Endometrial microvascular endothelial cells (primary cell): ENCODE measurements around the gene SCYL2. TPM values are rescaled to one million over a fixed set of nuclear protein-coding genes. Genes with fewer than 3 reads are reported as not detected.
"Not testable (repeated sequence)": the region's sequence is repeated elsewhere in the genome, so short reads cannot be mapped to it uniquely, and the experiment has no call there.

Source experiments
- in situ Hi-C: cut with HindIII; loops from 2 replicates; pipeline ENCODE4 v1.10.0; 2017; ENCODE audit warnings: low sequenced_read_pairs, low pct_unique_long_range_greater_than_20kb; ENCODE audit errors: inconsistent ontology term
- total RNA-seq: library from RNA; depleted of rRNA; stranded (reverse); fragments of >200 nt; gene quantifications from one replicate; pipeline ENCODE4 v1.2.3, GENCODE V29; 2015; ENCODE audit errors: inconsistent ontology term

Gene SCYL2
- total RNA-seq, 1 donor from 2014 or later: 48.1 TPM

GRCh38 chr12:100304334-100304733 is 37.4 kb downstream of the SCYL2 start:
- in situ Hi-C loops: not testable (repeated sequence)

DNA sequence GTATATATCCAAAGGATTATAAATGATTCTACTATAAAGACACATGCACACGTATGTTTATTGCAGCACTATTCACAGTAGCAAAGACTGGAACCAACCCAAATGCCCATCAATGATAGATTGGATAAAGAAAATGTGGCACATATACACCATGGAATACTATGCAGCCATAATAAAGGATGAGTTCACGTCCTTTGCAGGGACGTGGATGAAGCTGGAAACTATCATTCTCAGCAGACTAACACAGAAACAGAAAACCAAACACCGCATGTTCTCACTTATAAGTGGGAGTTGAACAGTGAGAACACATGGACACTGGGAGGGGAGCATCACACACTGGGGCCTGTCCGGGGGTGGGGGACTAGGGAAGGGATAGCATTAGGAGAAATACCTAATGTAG is 41.2 kb downstream of the SCYL2 start:
- in situ Hi-C loops: not testable (repeated sequence)

- in situ Hi-C loops: no loop called here
Observed at GRCh38 chr12:100311317-100311716, 44.3 kb downstream of the SCYL2 start.

DNA sequence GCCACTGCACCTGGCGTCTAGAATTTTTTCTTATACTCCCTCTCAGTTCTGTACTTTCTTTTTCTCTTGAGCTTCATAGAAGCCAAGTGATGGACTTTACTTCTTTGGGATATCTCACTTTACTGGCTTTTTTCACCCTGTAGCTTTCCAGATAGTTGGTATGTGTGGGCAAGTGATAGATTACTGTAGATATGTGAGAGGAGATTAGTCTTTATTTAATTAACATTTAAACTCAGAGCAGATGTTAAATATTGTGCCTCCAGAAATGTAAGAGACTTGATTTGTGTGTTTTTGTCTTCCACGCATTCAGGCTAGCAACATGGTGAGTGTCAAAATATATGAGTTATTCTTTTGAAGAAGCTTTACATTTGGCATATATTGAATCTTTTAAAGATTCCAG is 50.4 kb downstream of the SCYL2 start:
- in situ Hi-C loops: no loop called here

DNA sequence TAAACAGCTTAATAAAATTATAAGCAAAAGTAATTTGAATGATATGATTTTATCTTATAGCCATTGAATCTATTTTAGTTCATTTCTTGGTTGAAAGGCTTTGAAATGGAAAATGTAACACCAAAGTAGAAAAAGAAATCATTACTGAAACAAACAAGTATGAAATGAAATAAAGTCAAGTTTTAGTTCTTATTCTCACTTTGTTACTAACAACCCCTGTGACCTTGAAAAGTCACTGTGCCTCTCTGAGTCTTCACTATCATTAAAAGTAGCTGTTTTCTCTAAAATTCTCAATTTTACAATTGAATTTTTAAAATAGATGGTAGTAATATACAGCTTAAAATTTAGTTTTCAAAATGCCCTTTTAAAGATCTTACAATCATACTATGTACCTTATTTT is 57.5 kb downstream of the SCYL2 start:
- in situ Hi-C loops: no loop called here

DNA sequence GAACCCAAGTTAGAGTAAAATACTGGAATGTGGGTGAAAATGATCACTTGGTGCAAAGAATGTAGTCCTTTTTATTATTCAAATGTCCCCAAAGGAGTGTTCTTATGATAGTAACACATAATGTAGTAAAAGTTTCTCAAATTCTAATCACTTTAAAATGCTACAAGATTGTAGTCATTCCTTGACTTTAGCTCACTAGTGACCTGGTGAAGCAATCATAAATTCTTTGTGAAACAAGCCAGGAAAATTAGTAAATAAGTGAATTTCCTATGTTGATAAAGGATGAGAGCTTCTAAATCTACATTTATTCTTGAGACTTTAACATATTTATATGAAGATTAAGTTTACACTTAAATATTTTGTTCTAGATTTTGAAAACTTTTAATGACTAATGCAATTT is 59.2 kb downstream of the SCYL2 start:
- in situ Hi-C loops: no loop called here

- in situ Hi-C loops: no loop called here
Observed at GRCh38 chr12:100329800-100330199, 62.8 kb downstream of the SCYL2 start.

DNA sequence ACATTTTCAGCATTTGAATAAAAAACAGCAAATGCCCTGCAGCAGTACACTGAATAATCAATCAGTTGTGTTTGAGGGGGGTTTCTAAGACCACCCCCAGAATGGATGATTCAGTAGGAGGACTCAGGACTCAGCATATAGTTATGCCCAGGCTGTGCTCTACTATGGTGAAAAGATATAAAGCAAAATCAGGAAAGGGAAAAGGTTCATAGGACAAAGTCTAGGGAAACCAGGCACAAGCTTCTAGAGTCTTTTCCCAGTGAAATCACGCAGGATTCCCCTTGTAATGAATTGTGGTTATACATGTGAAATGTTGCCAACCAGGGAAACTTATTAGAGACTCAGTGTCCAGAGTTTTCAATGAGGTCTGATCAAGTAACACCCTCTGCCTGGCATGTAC is 64.9 kb downstream of the SCYL2 start:
- in situ Hi-C loops: no loop called here

DNA sequence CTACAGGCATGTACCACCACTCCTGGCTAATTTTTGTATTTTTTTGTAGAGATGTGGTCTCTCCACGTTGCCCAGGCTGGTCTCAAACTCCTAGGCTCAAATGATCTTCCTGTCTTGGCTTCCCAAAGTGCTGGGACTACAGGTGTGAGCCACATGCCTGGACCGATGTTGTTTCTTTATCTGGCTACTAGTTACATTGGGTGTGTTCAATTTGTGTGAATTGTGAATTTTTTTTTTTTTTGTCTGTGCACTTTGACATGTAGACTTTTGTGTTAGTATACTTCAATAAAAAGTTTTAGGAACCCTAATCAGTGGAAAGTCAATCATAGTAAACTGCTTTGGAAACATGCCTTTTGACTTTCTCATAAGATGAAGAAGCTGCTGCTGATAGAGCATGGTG is 65.9 kb downstream of the SCYL2 start:
- in situ Hi-C loops: no loop called here

- in situ Hi-C loops: no loop called here
Observed at GRCh38 chr12:100337299-100337698, 70.3 kb downstream of the SCYL2 start.

DNA sequence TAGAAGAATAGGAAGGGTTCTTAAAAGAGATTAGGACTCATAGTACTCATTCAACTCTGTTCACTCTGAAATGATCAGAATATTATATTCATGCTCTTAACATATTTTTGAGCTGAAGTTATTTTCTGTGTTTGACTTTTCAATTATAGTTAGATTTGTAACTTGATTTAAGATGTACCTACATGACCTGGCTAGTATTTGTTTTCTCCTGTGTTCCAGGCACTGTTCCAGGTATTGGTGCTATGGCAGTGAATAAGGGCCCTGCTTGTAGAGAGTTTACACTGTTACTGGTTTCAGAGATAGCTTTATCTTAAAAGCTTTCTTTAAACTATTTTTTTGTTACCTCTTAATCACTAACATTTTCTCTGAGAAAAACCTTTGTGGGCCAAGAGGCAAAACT is 70.8 kb downstream of the SCYL2 start:
- in situ Hi-C loops: no loop called here

GRCh38 chr12:100339071-100339470 is 72.1 kb downstream of the SCYL2 start:
- in situ Hi-C loops: no loop called here

DNA sequence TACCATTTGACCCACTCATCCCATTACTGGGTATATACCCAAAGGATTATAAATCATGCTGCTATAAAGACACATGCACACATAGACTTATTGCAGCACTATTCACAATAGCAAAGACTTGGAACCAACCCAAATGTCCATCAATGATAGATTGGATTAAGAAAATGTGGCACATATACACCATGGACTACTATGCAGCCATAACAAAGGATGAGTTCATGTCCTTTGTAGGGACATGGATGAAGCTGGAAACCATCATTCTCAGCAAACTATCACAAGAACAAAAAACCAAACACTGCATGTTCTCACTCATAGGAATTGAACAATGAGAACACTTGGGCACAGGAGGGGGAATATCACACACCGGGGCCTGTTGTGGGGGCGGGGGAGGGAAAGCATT is 75.9 kb downstream of the SCYL2 start:
- in situ Hi-C loops: not testable (repeated sequence)

GRCh38 chr12:100344351-100344750 is 77.4 kb downstream of the SCYL2 start:
- in situ Hi-C loops: not testable (repeated sequence)

DNA sequence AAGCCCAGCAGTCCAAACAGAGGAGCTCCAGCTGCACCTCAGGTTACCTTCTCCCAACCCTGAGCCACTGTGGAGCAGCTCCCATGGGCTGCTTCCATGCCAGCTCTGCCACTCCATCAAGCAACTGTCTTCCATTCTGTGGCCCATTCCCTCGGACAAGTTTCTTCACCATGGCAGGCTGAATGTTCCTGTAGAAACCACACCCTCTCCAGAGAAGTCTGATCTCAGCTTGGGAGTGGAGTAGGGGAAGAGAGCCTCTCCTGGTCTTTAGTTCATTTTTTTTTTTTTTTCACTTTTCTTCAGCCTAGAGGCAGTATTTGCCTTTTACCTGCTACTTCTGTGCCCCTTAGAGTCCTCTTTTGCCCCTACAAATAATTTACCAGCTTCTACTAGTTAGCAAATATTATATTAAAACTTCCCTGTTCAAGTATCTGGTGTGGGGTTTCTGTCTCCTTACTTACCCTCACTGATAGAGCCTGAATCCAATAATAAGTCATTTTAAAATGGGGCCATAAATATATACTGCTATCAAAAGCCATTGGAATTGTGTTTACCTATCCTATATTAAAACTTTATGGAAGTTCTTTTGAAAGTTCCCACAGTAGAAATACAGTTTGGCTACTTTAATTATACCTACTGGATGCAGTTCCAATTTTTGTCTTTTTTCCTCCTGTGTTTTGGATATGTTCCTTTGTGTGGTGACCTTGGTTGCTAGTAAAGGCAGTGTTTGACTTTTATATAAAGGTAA is 78.2 kb downstream of the SCYL2 start:
- in situ Hi-C loops: no loop called here

DNA sequence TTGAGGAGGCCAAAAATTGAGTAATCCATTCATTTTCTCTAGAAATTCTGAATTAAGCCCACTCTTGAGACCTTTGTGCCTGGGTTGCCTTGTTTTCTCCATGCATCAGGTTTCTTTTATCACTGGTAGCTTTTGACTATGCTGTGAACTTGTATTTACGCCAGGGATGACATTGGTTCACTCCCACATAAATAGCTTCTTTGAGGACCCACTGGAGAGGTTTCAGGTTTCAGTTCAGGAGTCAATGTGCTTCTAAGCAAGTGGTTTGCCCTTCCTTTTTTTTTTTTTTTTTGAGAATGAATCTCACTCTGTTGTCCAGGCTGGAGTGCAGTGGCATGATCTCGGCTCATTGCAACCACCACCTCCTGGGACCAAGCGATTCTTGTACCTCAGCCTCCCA is 79.7 kb downstream of the SCYL2 start:
- in situ Hi-C loops: no loop called here

DNA sequence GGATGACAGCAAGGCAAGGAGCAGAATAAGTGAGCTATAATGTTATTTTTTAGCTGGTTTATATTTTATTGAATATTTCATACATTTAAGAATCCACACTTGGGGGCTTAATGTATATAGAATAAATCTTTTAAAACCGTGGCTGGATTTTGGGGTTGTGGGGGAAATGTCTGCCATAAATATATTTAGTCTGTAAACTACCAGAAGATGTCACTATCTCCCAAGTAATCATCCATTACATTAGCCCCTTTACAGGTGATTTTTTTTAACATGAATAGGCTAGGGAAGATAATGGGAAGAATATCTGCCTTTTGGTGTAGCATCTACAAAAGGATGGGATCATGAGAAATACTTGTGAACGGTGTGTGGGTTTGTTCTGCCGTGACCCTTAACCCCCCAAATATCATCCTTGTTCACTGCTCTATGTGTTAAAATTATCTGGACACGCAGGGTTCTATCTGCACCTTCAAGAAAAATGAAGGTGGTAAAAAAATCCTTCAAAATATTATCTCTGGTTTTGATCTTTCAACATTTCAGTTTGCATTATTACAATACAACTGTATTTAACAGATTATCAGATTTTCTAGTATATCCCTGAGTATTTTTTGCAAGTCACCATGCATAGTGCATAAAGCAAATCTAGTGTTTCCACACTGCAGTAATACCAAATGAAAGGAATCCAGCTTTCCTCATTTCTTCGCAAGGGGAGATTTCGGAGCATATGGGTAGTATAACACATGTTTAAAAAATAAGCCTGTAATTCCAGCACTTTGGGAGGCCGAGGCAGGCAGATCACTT is 81.9 kb downstream of the SCYL2 start:
- in situ Hi-C loops: no loop called here

DNA sequence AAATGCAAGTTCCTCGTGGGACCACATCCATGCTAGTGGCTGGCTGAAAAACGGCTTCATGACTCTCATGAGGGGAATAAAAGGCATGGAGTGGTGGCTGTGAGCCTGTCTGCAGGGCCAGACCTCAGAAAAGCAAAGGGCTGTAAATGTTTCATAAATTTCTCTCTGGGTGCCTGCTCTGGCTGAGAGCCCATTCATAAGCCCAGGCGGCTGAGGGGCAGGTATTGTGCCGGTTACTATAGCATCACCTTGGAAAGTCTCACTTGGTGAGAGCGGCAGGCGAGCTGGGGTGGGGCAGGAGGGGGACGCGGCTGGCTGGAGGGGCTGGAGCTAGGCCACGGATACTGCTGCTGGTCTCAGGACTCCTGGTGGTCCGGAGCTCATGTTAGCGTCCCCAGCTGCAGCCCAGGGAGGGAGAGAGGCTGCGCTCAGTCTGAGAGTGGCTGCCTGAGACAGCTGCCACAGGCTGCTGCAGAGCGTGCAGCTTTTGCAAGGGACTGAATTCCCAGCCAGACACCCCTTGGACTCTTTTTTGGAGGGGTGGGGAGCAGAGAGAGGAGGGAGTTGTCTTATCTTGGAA is 89.8 kb downstream of the SCYL2 start, which contains the start of gene SLC17A8:
TSS of gene SLC17A8 (plus strand) at position 431 of the 580 bp plus-strand sequence. CDS start 318 bp downstream, outside the sequence.
- in situ Hi-C loops: no loop called here

- in situ Hi-C loops: no loop called here
Observed at GRCh38 chr12:100359248-100359647, 92.3 kb downstream of the SCYL2 start.

DNA sequence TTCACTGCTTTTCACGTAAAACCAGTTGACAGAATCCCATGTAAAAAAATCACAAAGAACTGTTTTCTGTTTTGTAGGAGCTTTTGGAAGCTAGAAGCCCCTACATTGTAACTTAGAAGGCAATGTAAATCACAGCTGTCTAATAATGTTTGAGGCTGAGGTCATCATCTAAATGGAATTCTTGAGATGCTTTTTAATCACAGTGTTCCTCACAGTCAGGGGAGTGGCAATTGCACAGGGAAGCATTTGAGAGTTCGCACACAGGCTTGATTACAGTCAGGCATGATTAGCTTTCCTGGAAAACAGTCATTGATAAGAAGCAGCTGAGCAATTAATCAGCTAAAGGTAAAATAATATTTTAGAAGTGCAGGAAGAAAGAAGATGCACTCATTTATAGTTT is 92.8 kb downstream of the SCYL2 start:
- in situ Hi-C loops: no loop called here
